SK-N-SH treated with all-trans-retinoic acid at 6 μM for 48 hours (cell line): ENCODE measurements around the gene CYP27C1.
"Not testable (repeated sequence)": the region's sequence is repeated elsewhere in the genome, so short reads cannot be mapped to it uniquely, and the experiment has no call there.

Experiments
- ATAC-seq: fragments of 200-7000 bp; cut with Tn5 transposase; 3 replicates; pipeline ENCODE4 v1.9.1; 2020; ENCODE audit warnings: mild to moderate bottlenecking, moderate library complexity
- ARNTL ChIP-seq: fragments of 450-650 bp; formaldehyde crosslinking; IDR thresholded peaks from 2 replicates; pipeline ENCODE4 v1.5.0; 2020; ENCODE audit warnings: low read depth, mild to moderate bottlenecking, moderate library complexity, borderline replicate concordance
- BACH2 ChIP-seq: fragments of 250-450 bp; sonication (Bioruptor Pico); IDR thresholded peaks from 2 replicates; pipeline ENCODE4 v1.9.0; 2021; ENCODE audit warnings: mild to moderate bottlenecking, borderline replicate concordance
- CSDC2 ChIP-seq: fragments of 250-450 bp; sonication (Bioruptor Pico); IDR thresholded peaks from 2 replicates; pipeline ENCODE4 v1.5.0; 2020; ENCODE audit warnings: mild to moderate bottlenecking, moderate library complexity
- GLIS3 ChIP-seq: fragments of 250-450 bp; sonication (Bioruptor Pico); IDR thresholded peaks from 2 replicates; pipeline ENCODE4 v1.5.0; 2020; ENCODE audit warnings: mild to moderate bottlenecking, moderate library complexity
- ISL1 ChIP-seq: fragments of 250-450 bp; sonication (Bioruptor Pico); IDR thresholded peaks from 2 replicates; pipeline ENCODE4 v2.1.2; 2022; ENCODE audit warnings: mild to moderate bottlenecking, moderate library complexity
- OSR1 ChIP-seq: fragments of 250-450 bp; sonication (Bioruptor Pico); IDR thresholded peaks from 2 replicates; pipeline ENCODE4 v1.8.0; 2022; ENCODE audit warnings: moderate library complexity, mild to moderate bottlenecking, inconsistent platforms
- PPARA ChIP-seq: fragments of 250-450 bp; sonication (Bioruptor Pico); IDR thresholded peaks from 2 replicates; pipeline ENCODE4 v1.5.0; 2020; ENCODE audit warnings: mild to moderate bottlenecking, borderline replicate concordance
- RARB ChIP-seq: fragments of 250-450 bp; sonication (Bioruptor Pico); IDR thresholded peaks from 2 replicates; pipeline ENCODE4 v1.8.0; 2021; ENCODE audit warnings: mild to moderate bottlenecking, moderate library complexity
- SNAI2 ChIP-seq: fragments of 250-450 bp; sonication (Bioruptor Pico); IDR thresholded peaks from 2 replicates; pipeline ENCODE4 v1.5.0; 2020; ENCODE audit warnings: mild to moderate bottlenecking, moderate library complexity
- TCF4 ChIP-seq: fragments of 250-450 bp; sonication (Bioruptor Pico); IDR thresholded peaks from 2 replicates; pipeline ENCODE4 v1.8.0; 2021; ENCODE audit warnings: mild to moderate bottlenecking, moderate library complexity, borderline replicate concordance
- TOX ChIP-seq: fragments of 250-450 bp; sonication (Bioruptor Pico); IDR thresholded peaks from 2 replicates; pipeline ENCODE4 v1.8.0; 2021; ENCODE audit warnings: mild to moderate bottlenecking, moderate library complexity, borderline replicate concordance
- ZC3H10 ChIP-seq: fragments of 250-450 bp; sonication (Bioruptor Pico); IDR thresholded peaks from 2 replicates; pipeline ENCODE4 v1.5.1; 2021; ENCODE audit warnings: mild to moderate bottlenecking, moderate library complexity
- ZFP30 ChIP-seq: fragments of 450-650 bp; formaldehyde crosslinking; IDR thresholded peaks from 2 replicates; pipeline ENCODE4 v1.5.0; 2022; ENCODE audit warnings: mild to moderate bottlenecking, moderate library complexity
- ZNF70 ChIP-seq: fragments of 450-650 bp; formaldehyde crosslinking; IDR thresholded peaks from 2 replicates; pipeline ENCODE4 v1.5.0; 2020; ENCODE audit warnings: mild to moderate bottlenecking, moderate library complexity
- ZNF8 ChIP-seq: fragments of 450-650 bp; formaldehyde crosslinking; IDR thresholded peaks from 2 replicates; pipeline ENCODE4 v1.5.0; 2020; ENCODE audit warnings: mild to moderate bottlenecking, moderate library complexity
- TF ChIP-seq, protein P1 (sequence below): fragments of 250-450 bp; sonication (Bioruptor Pico); IDR thresholded peaks from 2 replicates; pipeline ENCODE4 v1.8.0; 2021; ENCODE audit warnings: low read depth, mild to moderate bottlenecking, moderate library complexity, borderline replicate concordance
- TF ChIP-seq, protein P2 (sequence below): fragments of 250-450 bp; sonication (Bioruptor Pico); IDR thresholded peaks from 2 replicates; pipeline ENCODE4 v1.5.1; 2020; ENCODE audit warnings: low read depth, mild to moderate bottlenecking, moderate library complexity
- TF ChIP-seq, protein P3 (sequence below): fragments of 250-450 bp; sonication (Bioruptor Pico); IDR thresholded peaks from 2 replicates; pipeline ENCODE4 v1.8.0; 2020; ENCODE audit warnings: mild to moderate bottlenecking, moderate library complexity, borderline replicate concordance
- TF ChIP-seq, protein P4 (sequence below): fragments of 250-450 bp; sonication (Bioruptor Pico); IDR thresholded peaks from 2 replicates; pipeline ENCODE4 v1.5.1; 2021; ENCODE audit warnings: mild to moderate bottlenecking, moderate library complexity

CYP27C1 gene

DNA sequence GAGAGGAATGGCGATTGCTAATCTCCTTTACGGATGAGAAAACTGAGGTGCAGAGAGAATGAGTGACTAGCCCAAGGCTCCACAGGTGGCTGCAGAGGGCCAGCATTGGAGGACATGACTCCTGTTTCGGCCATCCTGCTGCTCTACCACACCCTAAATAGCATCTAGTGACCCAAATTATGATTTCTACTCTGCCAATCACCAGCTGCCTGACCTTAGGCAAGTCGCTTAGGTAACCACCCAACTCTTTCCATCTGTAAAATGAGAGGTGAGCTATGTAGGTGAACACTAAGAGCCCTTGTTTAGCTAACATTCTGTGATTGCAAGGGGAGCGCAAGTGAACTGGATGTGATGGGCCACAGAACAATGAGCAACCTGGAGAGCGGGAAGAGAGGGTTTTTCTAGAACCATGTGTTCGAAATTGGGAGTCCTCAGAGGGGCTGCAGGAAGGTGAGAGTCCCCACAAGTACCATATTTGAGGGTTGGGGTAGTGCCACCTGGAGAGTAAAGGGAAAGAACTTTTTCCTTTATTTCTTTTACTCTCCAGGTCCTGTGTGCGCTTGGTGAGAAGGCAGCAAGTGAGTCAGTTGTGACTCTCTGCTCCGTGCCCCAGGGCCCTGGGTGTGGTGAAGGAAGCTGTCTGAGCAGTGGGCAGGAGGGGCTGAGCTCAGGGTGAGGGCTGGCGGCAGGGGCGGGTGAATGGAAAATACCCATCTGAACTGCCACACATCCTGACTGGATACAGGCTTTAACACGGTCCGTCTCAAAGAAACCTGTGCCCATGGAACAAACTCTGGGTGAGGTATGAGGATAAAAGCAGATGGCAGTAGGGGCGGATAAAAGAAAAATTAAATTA is 2.4 kb downstream of the CYP27C1 start:
- TF ChIP-seq ARNTL (CRISPR knock-in tag) (no peak), ZC3H10 (no peak), BACH2 (CRISPR knock-in tag) (no peak), PPARA (CRISPR knock-in tag) (no peak), SNAI2 (no peak), TOX (CRISPR knock-in tag) (no peak), ZNF70 (CRISPR knock-in tag) (no peak), RARB (CRISPR knock-in tag) (no peak), CSDC2 (CRISPR knock-in tag) (no peak), ZNF8 (CRISPR knock-in tag) (no peak), ZFP30 (no peak), TCF4 (CRISPR knock-in tag) (no peak), GLIS3 (CRISPR knock-in tag) (no peak)
- TF ChIP-seq, protein P1, sequence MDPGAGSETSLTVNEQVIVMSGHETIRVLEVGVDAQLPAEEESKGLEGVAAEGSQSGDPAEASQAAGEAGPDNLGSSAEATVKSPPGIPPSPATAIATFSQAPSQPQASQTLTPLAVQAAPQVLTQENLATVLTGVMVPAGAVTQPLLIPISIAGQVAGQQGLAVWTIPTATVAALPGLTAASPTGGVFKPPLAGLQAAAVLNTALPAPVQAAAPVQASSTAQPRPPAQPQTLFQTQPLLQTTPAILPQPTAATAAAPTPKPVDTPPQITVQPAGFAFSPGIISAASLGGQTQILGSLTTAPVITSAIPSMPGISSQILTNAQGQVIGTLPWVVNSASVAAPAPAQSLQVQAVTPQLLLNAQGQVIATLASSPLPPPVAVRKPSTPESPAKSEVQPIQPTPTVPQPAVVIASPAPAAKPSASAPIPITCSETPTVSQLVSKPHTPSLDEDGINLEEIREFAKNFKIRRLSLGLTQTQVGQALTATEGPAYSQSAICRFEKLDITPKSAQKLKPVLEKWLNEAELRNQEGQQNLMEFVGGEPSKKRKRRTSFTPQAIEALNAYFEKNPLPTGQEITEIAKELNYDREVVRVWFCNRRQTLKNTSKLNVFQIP (CRISPR knock-in tag): no peak
- TF ChIP-seq, protein P2, sequence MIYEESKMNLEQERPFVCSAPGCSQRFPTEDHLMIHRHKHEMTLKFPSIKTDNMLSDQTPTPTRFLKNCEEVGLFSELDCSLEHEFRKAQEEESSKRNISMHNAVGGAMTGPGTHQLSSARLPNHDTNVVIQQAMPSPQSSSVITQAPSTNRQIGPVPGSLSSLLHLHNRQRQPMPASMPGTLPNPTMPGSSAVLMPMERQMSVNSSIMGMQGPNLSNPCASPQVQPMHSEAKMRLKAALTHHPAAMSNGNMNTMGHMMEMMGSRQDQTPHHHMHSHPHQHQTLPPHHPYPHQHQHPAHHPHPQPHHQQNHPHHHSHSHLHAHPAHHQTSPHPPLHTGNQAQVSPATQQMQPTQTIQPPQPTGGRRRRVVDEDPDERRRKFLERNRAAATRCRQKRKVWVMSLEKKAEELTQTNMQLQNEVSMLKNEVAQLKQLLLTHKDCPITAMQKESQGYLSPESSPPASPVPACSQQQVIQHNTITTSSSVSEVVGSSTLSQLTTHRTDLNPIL (CRISPR knock-in tag): no peak
- TF ChIP-seq, protein P3, sequence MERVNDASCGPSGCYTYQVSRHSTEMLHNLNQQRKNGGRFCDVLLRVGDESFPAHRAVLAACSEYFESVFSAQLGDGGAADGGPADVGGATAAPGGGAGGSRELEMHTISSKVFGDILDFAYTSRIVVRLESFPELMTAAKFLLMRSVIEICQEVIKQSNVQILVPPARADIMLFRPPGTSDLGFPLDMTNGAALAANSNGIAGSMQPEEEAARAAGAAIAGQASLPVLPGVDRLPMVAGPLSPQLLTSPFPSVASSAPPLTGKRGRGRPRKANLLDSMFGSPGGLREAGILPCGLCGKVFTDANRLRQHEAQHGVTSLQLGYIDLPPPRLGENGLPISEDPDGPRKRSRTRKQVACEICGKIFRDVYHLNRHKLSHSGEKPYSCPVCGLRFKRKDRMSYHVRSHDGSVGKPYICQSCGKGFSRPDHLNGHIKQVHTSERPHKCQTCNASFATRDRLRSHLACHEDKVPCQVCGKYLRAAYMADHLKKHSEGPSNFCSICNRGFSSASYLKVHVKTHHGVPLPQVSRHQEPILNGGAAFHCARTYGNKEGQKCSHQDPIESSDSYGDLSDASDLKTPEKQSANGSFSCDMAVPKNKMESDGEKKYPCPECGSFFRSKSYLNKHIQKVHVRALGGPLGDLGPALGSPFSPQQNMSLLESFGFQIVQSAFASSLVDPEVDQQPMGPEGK (CRISPR knock-in tag): no peak
- TF ChIP-seq, protein P4, sequence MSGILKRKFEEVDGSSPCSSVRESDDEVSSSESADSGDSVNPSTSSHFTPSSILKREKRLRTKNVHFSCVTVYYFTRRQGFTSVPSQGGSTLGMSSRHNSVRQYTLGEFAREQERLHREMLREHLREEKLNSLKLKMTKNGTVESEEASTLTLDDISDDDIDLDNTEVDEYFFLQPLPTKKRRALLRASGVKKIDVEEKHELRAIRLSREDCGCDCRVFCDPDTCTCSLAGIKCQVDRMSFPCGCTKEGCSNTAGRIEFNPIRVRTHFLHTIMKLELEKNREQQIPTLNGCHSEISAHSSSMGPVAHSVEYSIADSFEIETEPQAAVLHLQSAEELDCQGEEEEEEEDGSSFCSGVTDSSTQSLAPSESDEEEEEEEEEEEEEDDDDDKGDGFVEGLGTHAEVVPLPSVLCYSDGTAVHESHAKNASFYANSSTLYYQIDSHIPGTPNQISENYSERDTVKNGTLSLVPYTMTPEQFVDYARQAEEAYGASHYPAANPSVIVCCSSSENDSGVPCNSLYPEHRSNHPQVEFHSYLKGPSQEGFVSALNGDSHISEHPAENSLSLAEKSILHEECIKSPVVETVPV (CRISPR knock-in tag): no peak
- ATAC-seq: no peak

DNA sequence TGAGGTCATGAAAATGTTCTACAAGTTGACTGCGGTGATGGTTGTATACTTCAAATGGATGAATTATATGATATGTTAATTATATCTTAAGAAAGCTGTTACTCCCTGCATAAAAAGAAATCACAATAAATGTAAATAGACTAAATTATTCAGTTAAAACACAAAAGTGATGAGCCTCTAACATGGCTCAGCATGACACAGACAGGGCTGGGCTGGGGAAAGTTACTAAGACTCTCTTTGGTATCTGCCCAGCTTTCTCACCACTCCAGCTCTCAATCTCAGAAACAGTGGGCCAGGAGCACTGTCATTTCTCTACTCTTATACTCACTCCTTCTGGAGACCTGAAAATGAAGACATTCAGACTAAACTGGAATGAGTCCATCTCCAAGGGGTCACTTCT is 3.5 kb downstream of the CYP27C1 start:
- ATAC-seq: no peak
- no peak for TF ChIP-seq CSDC2 (CRISPR knock-in tag)
- no peak for TF ChIP-seq ZC3H10
- TF ChIP-seq TCF4 (CRISPR knock-in tag): no peak
- TF ChIP-seq BACH2 (CRISPR knock-in tag): no peak
- TF ChIP-seq, protein P2 (CRISPR knock-in tag): no peak
- TF ChIP-seq, all 23 proteins: peak for 0

DNA sequence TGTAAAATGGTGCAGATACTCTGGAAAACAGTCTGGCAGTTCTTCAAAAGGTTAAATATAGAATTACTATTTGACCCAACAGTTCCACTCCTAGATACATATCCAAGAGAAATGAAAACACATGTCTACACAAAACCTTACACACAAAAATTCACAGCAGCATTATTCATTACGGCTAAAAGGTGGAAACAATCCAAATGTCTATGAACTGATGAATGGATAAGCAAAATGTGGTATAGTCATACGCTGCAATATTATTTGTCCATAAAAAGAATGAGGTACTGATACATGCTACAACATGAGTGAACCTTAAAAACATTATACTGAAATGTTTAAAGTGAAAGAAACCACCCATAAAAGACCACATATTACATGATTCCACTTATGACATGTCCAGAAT is 4.0 kb downstream of the CYP27C1 start:
- no peak for ATAC-seq
- TF ChIP-seq OSR1 (CRISPR knock-in tag) (no peak), ISL1 (CRISPR knock-in tag) (no peak), ZNF70 (CRISPR knock-in tag) (no peak), ZC3H10 (no peak)
- TF ChIP-seq, protein P3 (CRISPR knock-in tag): no peak
- TF ChIP-seq, protein P4 (CRISPR knock-in tag): no peak
- TF ChIP-seq, all 23 proteins: peak for 0

DNA sequence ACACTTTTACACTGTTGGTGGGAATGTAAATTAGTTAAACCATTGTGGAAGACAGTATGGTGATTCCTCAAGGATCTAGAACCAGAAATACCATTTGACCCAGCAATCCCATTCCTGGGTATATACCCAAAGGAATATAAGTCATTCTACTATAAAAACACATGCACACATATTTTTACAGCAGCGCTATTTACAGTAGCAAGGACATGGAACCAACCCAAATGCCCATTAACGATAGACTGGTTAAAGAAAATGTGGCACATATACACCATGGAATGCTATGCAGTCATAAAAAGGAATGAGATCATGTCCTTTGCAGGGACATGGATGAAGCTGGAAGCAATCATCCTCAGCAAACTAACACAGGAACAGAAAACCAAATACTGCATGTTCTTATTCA is 5.9 kb downstream of the CYP27C1 start:
- ATAC-seq: not testable (repeated sequence)
